HG02973 (cell line): ENCODE results near the gene OR52A1.

Experiments used
- ATAC-seq: cut with Tn5 transposase; IDR thresholded peaks from one replicate; pipeline ENCODE4 v1.9.1; 2021; ENCODE audit warnings: moderate library complexity; ENCODE audit not compliant: unreplicated experiment

The OR52A1 gene

DNA sequence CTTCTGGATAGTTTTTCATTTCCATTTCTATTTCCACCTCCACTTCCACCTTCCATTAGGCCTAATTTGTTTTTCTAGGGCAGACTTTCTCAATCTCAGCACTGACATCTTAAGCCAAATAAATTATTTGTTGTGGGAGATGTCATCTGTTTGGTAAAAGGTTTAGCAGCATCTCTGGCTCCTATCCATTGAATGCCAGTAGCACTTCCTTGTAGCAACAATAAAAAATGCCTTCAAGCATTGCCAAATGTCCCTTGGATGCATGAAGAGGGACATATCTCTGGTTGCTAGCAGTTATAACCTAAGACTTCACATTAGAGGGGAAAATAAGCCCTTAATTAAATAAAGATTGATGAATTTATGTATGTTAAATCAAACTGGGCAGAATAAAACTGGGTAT is 18.3 kb downstream of the OR52A1 start:
- no peak for ATAC-seq

DNA sequence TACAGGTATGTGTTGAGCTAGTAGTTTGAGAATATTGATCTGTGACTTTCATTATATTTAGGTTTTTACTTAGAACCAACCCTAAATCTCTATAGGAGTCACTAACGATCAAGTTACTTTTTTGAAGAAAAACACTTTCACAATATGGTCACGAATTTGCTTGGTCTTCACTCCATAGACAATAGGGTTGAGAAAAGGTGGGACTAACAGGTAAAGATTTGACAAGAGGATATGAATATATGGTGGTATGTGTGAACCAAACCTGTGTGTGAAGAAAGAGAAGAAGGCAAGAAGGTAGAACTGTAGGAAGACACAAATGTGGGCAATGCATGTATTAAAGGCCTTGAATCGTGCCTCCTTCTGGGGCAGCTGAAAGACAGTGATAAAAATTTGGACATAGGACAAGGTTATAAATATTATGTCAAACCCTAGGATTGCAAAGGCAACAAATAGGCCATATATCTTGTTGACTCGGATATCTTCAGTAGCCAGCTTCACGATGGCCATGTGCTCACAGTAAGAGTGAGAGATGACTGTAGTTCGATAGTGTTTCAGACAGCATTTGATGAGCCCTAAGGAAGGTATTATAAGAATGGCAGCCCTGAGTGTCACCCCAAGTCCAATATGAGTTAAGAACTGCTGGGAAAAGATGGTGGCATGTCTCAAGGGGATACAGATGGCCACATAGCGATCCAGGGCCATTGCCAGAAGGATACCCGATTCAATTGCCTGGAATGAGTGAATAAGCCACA is 22.8 kb downstream of the OR52A1 start:
- no peak for ATAC-seq

DNA sequence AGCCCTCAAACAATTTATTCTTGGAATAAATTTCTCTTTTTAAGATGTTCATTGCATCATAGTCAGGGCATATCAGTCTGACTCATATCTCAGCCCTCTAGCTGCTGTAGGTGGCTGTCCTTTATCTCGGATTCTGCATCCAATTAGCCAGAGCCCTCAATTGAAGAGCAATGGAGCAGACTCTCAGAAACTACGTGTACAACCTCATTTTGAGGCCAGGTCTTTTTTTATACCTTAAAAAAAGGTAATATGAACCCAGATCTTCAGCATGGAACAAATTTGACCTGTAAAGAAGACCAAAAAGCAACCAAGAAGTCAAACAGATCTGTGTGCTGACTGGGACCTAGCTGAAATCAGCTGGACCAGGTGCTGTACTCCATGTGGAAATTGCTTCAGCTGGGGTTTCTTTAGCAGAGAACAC is 25.1 kb downstream of the OR52A1 start:
- ATAC-seq: no peak

- ATAC-seq: no peak
Measured at GRCh38 chr11:5124891-5125620, 29.5 kb downstream of the OR52A1 start.

- ATAC-seq: peak; percentile 88
Measured at GRCh38 chr11:5123802-5124521, 30.6 kb downstream of the OR52A1 start.

- ATAC-seq: no peak
Measured at GRCh38 chr11:5118893-5119292, 35.7 kb downstream of the OR52A1 start.

GRCh38 chr11:5117588-5117987 is 37.0 kb downstream of the OR52A1 start:
- ATAC-seq: no peak

- no peak for ATAC-seq
Measured at GRCh38 chr11:5115339-5115738, 39.2 kb downstream of the OR52A1 start.

- ATAC-seq: no peak
Measured at GRCh38 chr11:5107285-5107684, 47.3 kb downstream of the OR52A1 start.

GRCh38 chr11:5103066-5103465 is 51.5 kb downstream of the OR52A1 start:
- ATAC-seq: no peak

GRCh38 chr11:5102246-5102645 is 52.3 kb downstream of the OR52A1 start:
- no peak for ATAC-seq

GRCh38 chr11:5096011-5096410 is 58.5 kb downstream of the OR52A1 start:
- ATAC-seq: no peak
